Stimulated activated memory B cell treated with anti-CD40 and anti-IgM and Interleukin-4, amounts not matched to agents 10 μg/mL and 1 μg/mL and 100 μg/mL, for 72 hours (primary cell): ENCODE data around the gene MRPS11.
"Not testable (repeated sequence)": the region's sequence is repeated elsewhere in the genome, so short reads cannot be mapped to it uniquely, and the experiment has no call there.

Experiments
- ATAC-seq: fragments of 150-1000 bp; cut with Tn5 transposase; 2 replicates; pipeline ENCODE4 v1.10.0; 2021
- H3K27ac Mint-ChIP-seq: one replicate; pipeline ENCODE4 v1.8.0; 2022; ENCODE audit warnings: mild to moderate bottlenecking, mixed read lengths
- H3K27me3 Mint-ChIP-seq: one replicate; pipeline ENCODE4 v1.8.0; 2022; ENCODE audit warnings: mixed read lengths
- H3K36me3 Mint-ChIP-seq: one replicate; pipeline ENCODE4 v1.8.0; 2022; ENCODE audit warnings: mixed read lengths
- H3K4me1 Mint-ChIP-seq: one replicate; pipeline ENCODE4 v1.8.0; 2022; ENCODE audit warnings: mixed read lengths
- H3K4me3 Mint-ChIP-seq: one replicate; pipeline ENCODE4 v1.8.0; 2022; ENCODE audit warnings: mild to moderate bottlenecking, moderate library complexity, mixed read lengths
- H3K9me3 Mint-ChIP-seq: one replicate; pipeline ENCODE4 v1.8.0; 2022; ENCODE audit warnings: mixed read lengths

MRPS11 gene

GRCh38 chr15:88473661-88474293 lies 6.3 kb downstream of the MRPS11 start:
- H3K36me3 Mint-ChIP-seq, result peaks cover 29% of the 10 kb centered on the region

DNA sequence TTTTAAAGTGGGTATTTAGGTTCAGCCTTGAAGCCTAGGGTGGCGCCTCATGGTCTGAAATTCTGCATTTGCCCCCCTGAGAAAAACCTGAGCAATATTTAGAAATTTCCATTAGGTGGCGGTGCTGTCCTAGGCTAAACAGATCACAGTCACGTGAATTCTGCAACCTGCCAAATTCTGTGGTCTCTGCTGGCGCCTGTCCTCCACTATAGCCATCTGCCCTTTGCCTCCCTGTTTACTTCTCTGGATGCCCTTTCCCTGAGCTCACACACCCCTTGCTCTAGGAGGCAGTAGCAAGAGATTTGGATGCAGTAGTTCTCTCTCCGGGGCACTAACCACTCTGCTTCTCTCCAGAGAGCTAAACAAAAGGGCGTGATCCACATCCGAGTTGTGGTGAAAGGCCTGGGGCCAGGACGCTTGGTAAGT lies 9.1 kb downstream of the MRPS11 start:
- H3K27me3 Mint-ChIP-seq, result no peaks in the 10 kb centered on the region

More at GRCh38 chr15:88473661-88474293, 6.3 kb downstream of the MRPS11 start:
- not testable (repeated sequence) for H3K4me3 Mint-ChIP-seq, ATAC-seq, H3K27me3 Mint-ChIP-seq, H3K27ac Mint-ChIP-seq, H3K9me3 Mint-ChIP-seq
- peaks cover 11% of the 10 kb centered on the region for H3K4me1 Mint-ChIP-seq

DNA sequence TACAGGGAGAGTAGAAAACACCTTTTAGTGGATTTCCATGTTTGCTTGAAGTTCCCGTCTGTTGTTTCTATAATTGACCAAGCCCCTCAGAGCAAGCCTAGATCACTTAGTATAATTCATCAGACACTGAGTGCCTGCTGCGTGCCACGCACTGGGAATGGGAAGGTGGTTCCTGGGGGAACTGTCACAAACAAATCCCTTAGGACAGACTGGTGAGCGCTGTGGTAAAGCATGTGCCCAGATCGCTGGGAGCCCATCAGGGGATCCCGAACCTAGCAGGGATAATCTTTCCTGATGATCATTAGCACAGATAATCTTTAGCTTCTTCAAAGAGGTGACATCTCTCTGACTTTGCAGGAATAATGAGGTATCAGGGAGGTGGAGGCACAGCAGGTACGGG lies 9.6 kb downstream of the MRPS11 start:
- ATAC-seq, result no peak
- Mint-ChIP-seq H3K4me1 (peaks cover 4% of the 10 kb centered on the region), H3K9me3 (no peaks in the 10 kb centered on the region), H3K36me3 (peaks cover 40% of the 10 kb centered on the region), H3K27ac (no peak overlapping the region), H3K27me3 (no peaks in the 10 kb centered on the region), H3K4me3 (no peak overlapping the region)

More for the DNA sequence above, 9.1 kb downstream of the MRPS11 start:
- ATAC-seq, result peak; percentile 54
- peaks cover 43% of the 10 kb centered on the region for H3K36me3 Mint-ChIP-seq
- no peak overlapping the region for H3K27ac Mint-ChIP-seq
- H3K9me3 Mint-ChIP-seq, result no peaks in the 10 kb centered on the region
- peaks cover 9% of the 10 kb centered on the region for H3K4me1 Mint-ChIP-seq
- no peak overlapping the region for H3K4me3 Mint-ChIP-seq

DNA sequence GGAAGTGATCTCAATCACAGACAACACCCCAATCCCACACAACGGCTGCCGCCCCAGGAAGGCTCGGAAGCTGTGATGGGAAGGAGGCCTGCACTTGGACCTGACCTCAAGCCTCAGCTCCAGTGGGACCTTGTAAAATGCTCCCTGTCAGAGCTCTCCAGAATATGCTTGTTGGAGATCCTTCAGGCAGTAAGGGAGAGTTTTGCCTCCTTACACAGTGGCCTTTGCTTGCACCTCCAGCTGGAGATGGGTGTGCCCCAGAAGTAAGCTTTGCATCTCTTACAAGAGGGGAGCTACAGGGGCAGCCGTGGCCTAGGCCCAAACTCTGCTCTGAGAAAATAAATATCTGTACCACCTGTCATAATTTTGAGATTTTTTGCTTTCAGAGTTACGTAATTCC lies 10.4 kb downstream of the MRPS11 start:
- no peaks in the 10 kb centered on the region for H3K4me1 Mint-ChIP-seq
- no peak overlapping the region for H3K4me3 Mint-ChIP-seq
- H3K9me3 Mint-ChIP-seq, result no peaks in the 10 kb centered on the region
- ATAC-seq, result no peak
- no peak overlapping the region for H3K27ac Mint-ChIP-seq
- peaks cover 33% of the 10 kb centered on the region for H3K36me3 Mint-ChIP-seq
- H3K27me3 Mint-ChIP-seq, result no peaks in the 10 kb centered on the region

DNA sequence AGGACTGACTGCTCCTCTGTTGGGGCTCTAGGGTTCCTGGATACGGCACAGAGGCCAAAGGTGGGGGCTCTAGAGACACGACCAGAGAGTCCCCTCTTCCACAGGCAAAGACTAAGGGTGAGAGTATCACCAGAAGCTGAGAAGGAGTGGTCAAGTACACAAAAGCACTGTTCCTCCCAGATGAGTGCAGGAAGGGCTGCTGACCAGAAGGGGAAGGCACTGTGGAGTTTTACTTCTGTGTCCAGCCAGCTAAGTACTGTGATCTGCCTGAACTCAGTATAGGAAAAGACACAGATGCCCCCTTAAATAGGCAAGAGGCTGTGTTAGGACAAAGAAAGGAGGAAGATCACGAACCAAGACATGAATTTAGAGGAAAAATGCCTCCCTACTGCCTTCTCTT lies 11.7 kb downstream of the MRPS11 start:
- Mint-ChIP-seq H3K4me3 (no peak overlapping the region), H3K9me3 (no peaks in the 10 kb centered on the region), H3K27me3 (no peaks in the 10 kb centered on the region), H3K36me3 (peaks cover 33% of the 10 kb centered on the region), H3K4me1 (no peaks in the 10 kb centered on the region), H3K27ac (no peak overlapping the region)
- no peak for ATAC-seq

- Mint-ChIP-seq H3K27me3 (no peaks in the 10 kb centered on the region), H3K4me1 (no peaks in the 10 kb centered on the region), H3K9me3 (no peaks in the 10 kb centered on the region), H3K27ac (no peak overlapping the region), H3K36me3 (peaks cover 33% of the 10 kb centered on the region), H3K4me3 (no peak overlapping the region)
- no peak for ATAC-seq
These were observed 13.5 kb downstream of the MRPS11 start for GRCh38 chr15:88480981-88481380.

DNA sequence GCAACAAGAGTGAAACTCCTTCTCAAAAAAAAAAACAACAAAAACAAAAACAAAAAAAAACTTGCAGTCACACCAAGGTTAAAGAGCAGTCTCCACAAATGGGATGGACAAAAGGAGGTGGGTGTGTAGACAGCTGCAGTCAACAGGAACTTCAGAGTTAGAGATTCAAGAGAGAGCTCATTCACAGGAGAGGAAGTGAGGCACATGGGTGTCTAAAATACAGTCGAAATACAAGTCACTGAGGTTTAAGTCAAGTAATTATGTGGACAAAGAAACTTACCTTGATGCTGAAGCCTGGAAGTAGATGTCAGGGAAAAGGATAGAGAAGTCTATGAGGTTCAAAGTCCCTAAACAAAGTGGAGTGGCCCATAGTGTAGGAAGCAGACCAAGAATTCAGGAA lies 14.8 kb downstream of the MRPS11 start:
- H3K4me3 Mint-ChIP-seq, result no peak overlapping the region
- H3K9me3 Mint-ChIP-seq, result no peaks in the 10 kb centered on the region
- peaks cover 25% of the 10 kb centered on the region for H3K36me3 Mint-ChIP-seq
- H3K27ac Mint-ChIP-seq, result no peak overlapping the region
- ATAC-seq, result no peak
- no peaks in the 10 kb centered on the region for H3K4me1 Mint-ChIP-seq
- H3K27me3 Mint-ChIP-seq, result no peaks in the 10 kb centered on the region

DNA sequence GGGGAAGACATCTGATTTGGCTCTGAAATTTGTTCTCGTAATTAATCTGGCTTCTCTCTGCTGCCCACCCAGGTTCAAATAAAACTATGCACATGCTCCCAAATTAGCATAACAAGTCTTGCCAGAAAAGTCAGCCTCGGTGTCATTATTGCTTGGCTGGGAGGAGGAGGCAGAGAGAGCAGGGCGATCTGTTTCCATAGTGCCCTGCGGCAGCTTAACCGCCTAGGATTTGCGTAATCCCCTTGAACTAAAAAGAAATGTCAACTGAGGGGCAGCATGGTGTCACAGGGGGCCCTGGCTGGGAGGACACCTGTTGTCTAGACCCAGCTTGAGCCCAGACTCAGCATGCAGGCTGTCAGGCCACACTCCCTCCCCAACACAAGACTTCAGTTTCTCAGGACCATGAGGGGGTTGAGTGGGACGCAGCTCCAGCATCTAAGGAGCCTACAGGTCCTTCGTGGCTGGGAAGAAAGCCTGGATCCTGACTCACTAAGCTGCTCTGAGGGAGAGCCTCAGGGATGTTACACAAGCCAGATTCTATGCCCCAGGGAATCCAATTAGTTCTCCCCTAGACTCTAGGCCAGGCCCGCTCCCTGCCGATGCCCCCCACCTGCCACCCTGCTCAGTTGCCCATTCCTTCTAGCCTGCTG lies 17.3 kb downstream of the MRPS11 start:
- Mint-ChIP-seq H3K27ac (no peak overlapping the region), H3K36me3 (peaks cover 7% of the 10 kb centered on the region), H3K27me3 (no peaks in the 10 kb centered on the region), H3K4me1 (no peaks in the 10 kb centered on the region), H3K9me3 (no peaks in the 10 kb centered on the region), H3K4me3 (no peak overlapping the region)
- ATAC-seq, result no peak

- Mint-ChIP-seq H3K27ac (peak overlapping the region; percentile 11), H3K27me3 (no peaks in the 10 kb centered on the region), H3K9me3 (no peaks in the 10 kb centered on the region), H3K36me3 (no peaks in the 10 kb centered on the region), H3K4me1 (no peaks in the 10 kb centered on the region), H3K4me3 (no peak overlapping the region)
- no peak for ATAC-seq
These were observed 19.8 kb downstream of the MRPS11 start for GRCh38 chr15:88487178-88487795.

GRCh38 chr15:88487796-88488523 lies 20.5 kb downstream of the MRPS11 start:
- peak overlapping the region; percentile 11 for H3K27ac Mint-ChIP-seq
- H3K4me1 Mint-ChIP-seq, result no peaks in the 10 kb centered on the region
- no peaks in the 10 kb centered on the region for H3K36me3 Mint-ChIP-seq
- no peaks in the 10 kb centered on the region for H3K9me3 Mint-ChIP-seq
- H3K4me3 Mint-ChIP-seq, result no peak overlapping the region
- no peaks in the 10 kb centered on the region for H3K27me3 Mint-ChIP-seq
- no peak for ATAC-seq

DNA sequence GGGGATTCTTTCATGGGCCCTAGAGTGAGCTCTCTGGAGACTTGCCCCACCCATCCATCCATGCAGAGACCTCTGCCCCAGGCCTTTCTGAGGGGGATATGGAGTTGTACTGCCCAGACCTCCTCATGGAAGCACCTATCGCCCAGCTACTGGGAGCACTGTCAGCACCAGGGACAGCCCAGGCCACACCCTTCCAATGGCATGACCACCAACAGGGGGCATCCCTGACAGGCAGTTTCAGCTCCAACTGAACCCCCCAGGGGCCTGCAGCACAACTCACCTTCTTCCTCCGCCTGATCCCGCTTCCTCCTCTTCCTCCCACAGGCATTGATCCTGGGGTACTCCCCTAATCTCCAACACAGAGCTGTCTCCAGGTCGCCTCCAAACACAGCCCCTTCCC lies 21.8 kb downstream of the MRPS11 start:
- no peak overlapping the region for H3K4me3 Mint-ChIP-seq
- H3K27me3 Mint-ChIP-seq, result no peaks in the 10 kb centered on the region
- H3K36me3 Mint-ChIP-seq, result no peaks in the 10 kb centered on the region
- H3K27ac Mint-ChIP-seq, result no peak overlapping the region
- H3K9me3 Mint-ChIP-seq, result no peaks in the 10 kb centered on the region
- ATAC-seq, result no peak
- H3K4me1 Mint-ChIP-seq, result no peaks in the 10 kb centered on the region

DNA sequence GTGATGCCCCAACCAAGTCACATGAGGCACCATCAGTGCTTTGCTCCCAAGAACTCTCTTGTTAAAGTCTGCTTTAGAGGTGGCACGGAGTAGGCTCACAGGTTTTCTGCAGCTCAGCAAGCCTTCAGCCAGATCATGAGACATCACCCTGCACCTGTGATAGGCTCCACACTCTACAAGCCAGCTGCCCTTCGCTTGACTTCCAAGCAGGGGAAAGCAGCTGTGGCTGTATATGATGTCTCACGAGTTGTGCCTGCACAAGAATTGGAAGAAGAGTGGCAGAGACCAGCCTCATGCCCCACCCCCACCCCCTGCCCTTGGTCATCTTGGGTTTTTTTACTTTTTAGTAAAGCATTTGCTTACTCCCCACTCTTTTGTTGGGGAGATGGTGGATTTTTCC lies 22.5 kb downstream of the MRPS11 start:
- Mint-ChIP-seq H3K9me3 (no peaks in the 10 kb centered on the region), H3K4me1 (no peaks in the 10 kb centered on the region), H3K4me3 (no peak overlapping the region), H3K36me3 (no peaks in the 10 kb centered on the region), H3K27ac (no peak overlapping the region), H3K27me3 (no peaks in the 10 kb centered on the region)
- ATAC-seq, result no peak

DNA sequence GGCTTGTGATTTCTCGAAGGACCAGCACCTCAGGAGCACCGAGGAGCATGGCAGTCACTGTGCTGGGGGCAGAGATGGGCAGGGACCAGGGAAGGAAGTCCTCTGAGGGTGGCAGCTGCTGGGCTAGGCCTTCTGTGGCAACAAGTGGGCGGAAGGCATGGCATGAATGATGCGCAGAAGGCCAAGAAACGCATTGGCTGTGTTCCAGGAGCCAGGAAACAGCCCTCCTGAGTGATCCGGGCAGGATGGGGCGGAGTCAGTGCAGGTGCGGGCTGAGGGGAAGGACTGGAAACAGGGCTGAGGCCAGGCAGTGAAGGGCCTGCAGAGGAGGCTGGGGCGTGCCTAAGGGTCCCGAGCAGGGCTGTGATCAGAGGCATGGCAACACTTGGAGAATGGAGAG lies 23.6 kb downstream of the MRPS11 start:
- no peaks in the 10 kb centered on the region for H3K4me1 Mint-ChIP-seq
- H3K27me3 Mint-ChIP-seq, result no peaks in the 10 kb centered on the region
- H3K27ac Mint-ChIP-seq, result no peak overlapping the region
- no peaks in the 10 kb centered on the region for H3K36me3 Mint-ChIP-seq
- H3K4me3 Mint-ChIP-seq, result no peak overlapping the region
- no peaks in the 10 kb centered on the region for H3K9me3 Mint-ChIP-seq
- ATAC-seq, result no peak

- no peaks in the 10 kb centered on the region for H3K4me1 Mint-ChIP-seq
- H3K36me3 Mint-ChIP-seq, result peaks cover 6% of the 10 kb centered on the region
- H3K9me3 Mint-ChIP-seq, result no peaks in the 10 kb centered on the region
- ATAC-seq, result no peak
- H3K4me3 Mint-ChIP-seq, result no peak overlapping the region
- H3K27me3 Mint-ChIP-seq, result no peaks in the 10 kb centered on the region
- H3K27ac Mint-ChIP-seq, result no peak overlapping the region
These were observed 26.3 kb downstream of the MRPS11 start for GRCh38 chr15:88493844-88494243.

- H3K4me3 Mint-ChIP-seq, result no peak overlapping the region
- H3K9me3 Mint-ChIP-seq, result no peaks in the 10 kb centered on the region
- H3K4me1 Mint-ChIP-seq, result no peaks in the 10 kb centered on the region
- H3K36me3 Mint-ChIP-seq, result peaks cover 10% of the 10 kb centered on the region
- peak; percentile 34 for ATAC-seq
- no peaks in the 10 kb centered on the region for H3K27me3 Mint-ChIP-seq
- H3K27ac Mint-ChIP-seq, result no peak overlapping the region
These were observed 29.7 kb downstream of the MRPS11 start for GRCh38 chr15:88497109-88497765.
